Measurements from ENCODE around the gene TTLL1. TPM values are rescaled to one million over a fixed set of nuclear protein-coding genes. Genes with fewer than 3 reads are reported as not detected.

Gene TTLL1
- total RNA-seq, 4 donors from 2014 or later, result 1.6 to 5.6 (median 4.1) TPM

DNA sequence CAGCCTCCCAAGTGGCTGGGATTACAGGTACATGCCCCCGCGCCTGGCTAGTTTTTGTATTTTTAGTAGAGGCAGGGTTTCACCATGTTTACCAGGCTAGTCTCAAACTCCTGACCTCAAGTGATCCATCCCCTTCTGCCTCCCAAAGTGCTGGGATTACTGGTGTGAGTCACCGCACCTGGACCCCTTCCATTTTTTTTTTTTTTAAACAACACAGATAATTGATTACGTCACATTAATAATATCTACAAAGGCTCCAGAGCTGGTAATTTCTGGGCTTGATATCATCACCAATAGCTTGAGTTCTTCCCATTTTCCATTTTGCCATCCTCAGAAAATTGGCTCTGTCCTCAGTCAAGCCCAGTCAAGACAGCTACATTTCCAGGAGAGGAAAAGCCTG is 7.2 kb downstream of the TTLL1 start:
- TF ChIP-seq, protein P1, sequence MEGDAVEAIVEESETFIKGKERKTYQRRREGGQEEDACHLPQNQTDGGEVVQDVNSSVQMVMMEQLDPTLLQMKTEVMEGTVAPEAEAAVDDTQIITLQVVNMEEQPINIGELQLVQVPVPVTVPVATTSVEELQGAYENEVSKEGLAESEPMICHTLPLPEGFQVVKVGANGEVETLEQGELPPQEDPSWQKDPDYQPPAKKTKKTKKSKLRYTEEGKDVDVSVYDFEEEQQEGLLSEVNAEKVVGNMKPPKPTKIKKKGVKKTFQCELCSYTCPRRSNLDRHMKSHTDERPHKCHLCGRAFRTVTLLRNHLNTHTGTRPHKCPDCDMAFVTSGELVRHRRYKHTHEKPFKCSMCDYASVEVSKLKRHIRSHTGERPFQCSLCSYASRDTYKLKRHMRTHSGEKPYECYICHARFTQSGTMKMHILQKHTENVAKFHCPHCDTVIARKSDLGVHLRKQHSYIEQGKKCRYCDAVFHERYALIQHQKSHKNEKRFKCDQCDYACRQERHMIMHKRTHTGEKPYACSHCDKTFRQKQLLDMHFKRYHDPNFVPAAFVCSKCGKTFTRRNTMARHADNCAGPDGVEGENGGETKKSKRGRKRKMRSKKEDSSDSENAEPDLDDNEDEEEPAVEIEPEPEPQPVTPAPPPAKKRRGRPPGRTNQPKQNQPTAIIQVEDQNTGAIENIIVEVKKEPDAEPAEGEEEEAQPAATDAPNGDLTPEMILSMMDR (IDR thresholded peaks at IDR 0.05; ENCODE audit: low read depth), result no peak

DNA sequence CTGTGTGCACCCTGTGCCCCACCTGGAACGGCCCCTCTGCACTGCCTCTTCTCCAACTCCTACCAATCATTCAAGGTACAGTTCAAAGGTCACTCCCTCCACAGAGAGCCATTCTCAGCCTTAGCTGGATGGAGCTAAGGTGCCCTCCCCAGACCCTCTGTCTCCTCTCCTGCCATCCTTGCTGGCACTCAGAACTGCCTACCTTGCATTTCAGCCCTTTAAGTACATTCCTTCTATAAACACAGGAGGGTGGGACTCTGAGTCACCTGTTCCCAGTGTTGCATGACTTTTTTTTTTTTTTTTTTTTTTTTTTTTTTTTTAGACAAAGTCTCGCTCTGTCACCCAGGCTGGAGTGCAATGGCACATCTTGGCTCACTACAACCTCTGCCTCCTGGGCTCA is 8.6 kb downstream of the TTLL1 start:
- TF ChIP-seq, protein P1 (IDR thresholded peaks at IDR 0.05; ENCODE audit: low read depth), result no peak

DNA sequence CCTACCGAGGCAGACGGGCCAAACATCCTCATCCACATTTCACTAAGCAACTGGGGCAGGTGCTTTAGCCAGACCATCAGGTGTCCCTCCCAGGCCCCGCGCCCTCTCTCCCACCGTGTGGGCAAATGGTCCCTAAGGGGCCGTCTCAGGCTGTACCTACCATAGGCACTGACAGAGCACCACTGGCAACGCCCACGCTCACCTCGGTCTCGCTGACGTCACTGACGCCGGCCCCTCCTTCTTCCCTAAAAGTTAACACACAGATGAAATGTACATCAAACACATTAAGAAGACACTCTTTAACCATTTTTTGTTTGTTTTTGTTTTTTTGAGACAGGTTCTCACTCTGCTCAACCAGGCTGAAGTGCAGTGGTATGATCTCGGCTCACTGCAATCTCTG is 9.4 kb downstream of the TTLL1 start:
- TF ChIP-seq, protein P1 (IDR thresholded peaks at IDR 0.05; ENCODE audit: low read depth), result no peak

DNA sequence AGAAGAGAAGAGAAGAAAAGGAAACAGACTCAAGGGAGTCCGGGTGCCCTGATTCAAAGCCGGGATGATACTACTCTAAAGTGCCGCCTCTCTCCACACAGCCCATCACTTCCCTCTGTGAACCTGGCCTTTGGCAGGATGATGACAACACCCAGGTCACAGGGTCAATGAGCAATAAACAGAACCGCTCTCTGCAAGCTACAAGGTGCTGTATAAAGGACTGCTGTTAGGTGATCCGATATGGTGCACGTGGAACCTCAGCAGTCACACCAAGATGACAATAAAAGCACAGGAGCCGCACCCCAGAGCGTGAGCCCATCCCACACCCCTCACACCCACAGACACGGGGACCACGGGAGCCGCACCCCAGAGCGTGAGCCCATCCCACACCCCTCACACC is 10.7 kb downstream of the TTLL1 start:
- TF ChIP-seq, protein P1 (IDR thresholded peaks at IDR 0.05; ENCODE audit: low read depth), result no peak

DNA sequence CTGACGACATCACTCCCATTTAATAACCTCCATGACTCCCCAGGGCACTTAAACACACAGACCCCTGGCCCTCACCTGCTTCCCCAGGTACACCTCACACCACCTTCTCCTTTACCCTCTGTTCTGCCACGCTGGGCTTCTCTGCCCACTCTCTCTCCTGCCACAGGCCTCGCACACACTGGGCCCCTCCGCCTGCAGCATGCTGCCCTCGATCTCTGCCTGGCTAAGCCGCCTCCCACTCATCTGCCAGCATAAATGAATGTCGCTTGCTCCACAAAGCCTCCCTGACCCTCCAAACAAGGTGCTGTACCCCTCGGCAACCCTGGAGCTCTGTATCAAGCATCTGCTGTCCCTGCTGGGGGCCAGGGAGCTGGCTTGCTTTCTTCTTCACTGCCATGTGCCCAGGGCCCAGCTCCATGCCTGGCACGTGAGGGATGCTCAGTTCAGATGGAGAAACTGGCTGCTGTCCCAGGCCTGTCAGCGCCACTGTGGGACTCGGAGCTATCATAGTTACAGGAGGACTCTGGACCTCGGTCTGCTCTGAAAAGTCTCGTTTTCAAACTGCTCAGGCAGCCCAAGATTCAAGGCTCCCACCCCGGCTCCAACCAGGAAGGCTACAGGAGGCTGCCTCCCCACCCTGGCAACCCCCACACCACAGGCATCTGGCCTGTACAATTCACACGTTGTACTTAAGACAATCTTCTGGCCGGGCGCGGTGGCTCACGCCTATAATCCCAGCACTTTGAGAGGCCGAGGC is 11.9 kb downstream of the TTLL1 start:
- TF ChIP-seq, protein P1 (IDR thresholded peaks at IDR 0.05; ENCODE audit: low read depth), result no peak

DNA sequence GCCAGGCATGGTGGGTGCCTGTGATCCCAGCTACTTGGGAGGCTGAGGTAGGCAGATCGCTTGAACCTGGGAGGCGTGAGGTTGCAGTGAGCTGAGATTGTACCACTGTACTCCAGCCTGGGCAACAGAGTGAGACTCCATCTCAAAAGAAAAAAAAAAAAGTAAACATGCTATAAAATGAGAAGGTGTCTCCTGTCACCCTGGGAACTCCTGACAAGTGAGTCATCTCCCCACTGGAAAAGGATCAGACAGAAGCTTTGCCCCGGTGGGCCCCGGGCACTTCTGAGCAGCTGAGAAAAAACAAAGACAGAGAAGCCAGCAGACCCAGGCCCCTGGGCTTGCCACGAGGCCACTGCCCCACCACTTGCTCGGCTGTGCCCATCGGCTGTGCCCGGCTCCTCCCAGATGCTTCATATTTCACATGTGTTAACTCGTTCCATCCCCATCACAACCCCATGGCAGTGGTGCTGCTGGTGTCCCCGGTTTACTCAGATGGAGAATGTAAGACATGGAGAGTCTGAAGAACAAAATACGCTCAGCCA is 22.3 kb downstream of the TTLL1 start:
- TF ChIP-seq, protein P1 (IDR thresholded peaks at IDR 0.05; ENCODE audit: low read depth), result no peak

DNA sequence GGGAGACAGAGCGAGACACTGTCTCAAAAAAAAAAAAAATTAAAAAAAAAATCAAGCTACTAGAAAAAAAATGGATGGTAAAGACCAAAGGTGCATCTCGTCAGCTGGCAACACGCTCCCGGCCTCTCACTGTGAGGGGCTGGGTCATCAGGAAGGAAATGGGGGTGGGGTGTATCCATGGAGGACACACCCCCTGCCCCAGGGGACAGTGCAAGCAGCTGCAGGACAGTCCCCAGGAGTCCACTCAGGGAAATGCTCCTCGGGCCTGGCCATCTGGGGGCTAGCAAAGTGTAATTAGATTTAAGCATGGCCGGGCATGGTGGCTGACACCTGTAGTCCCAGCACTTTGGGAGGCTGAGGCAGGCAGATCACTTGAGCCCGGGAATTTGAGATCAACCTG is 23.1 kb downstream of the TTLL1 start:
- TF ChIP-seq, protein P1 (IDR thresholded peaks at IDR 0.05; ENCODE audit: low read depth), result no peak
